ENCODE results near the gene MRPL52. TPM values are rescaled to one million over a fixed set of nuclear protein-coding genes. Genes with fewer than 3 reads are reported as not detected.
"Not testable (repeated sequence)": the region's sequence is repeated elsewhere in the genome, so short reads cannot be mapped to it uniquely, and the experiment has no call there.

The MRPL52 gene
- total RNA-seq, 2 donors from 2014 or later = 192 to 204 TPM

GRCh38 chr14:22854963-22855724 lies 25.5 kb downstream of the MRPL52 start:
- no peaks in the 10 kb centered on the region for H3K36me3 ChIP-seq (ENCODE audit: control insufficient read depth, insufficient read depth, low read length)
- Mint-ChIP-seq H3K4me3 (no peak overlapping the region), H3K27ac (no peak overlapping the region), H3K9me3 (peaks cover 3% of the 10 kb centered on the region), H3K4me1 (peaks cover 10% of the 10 kb centered on the region), H3K27me3 (ENCODE audit: insufficient read depth) (no peaks in the 10 kb centered on the region), H3K36me3 (ENCODE audit: low read depth) (no peaks in the 10 kb centered on the region)
- H3K27ac ChIP-seq (ENCODE audit: low read depth, low read length) = no peak overlapping the region
- H3K4me1 ChIP-seq (ENCODE audit: control insufficient read depth, insufficient read depth, low read length) = peaks cover 3% of the 10 kb centered on the region
- H3K4me3 ChIP-seq (ENCODE audit: low read length) = no peak overlapping the region
- H3K27me3 ChIP-seq (ENCODE audit: control insufficient read depth, insufficient read depth, low read length, poor library complexity, severe bottlenecking) = no peaks in the 10 kb centered on the region
- no peak for TF ChIP-seq CTCF (conservative IDR thresholded peaks at IDR 0.05)
- peaks cover 9% of the 10 kb centered on the region for H3K9me3 ChIP-seq (ENCODE audit: control insufficient read depth, low read length)
- DNase-seq = no peak
- H3K9ac ChIP-seq (ENCODE audit: extremely low read depth, low read length, poor library complexity, severe bottlenecking) = no peak overlapping the region
- 92 to 98% methylated on average over 7 to 8 of the region's 8 CpGs for WGBS, 2 experiments (ENCODE audit: insufficient coverage in 1 of 2, insufficient read length in 1 of 2)

- Histone ChIP-seq H3K36me3 (ENCODE audit: control insufficient read depth, insufficient read depth, low read length) (no peaks in the 10 kb centered on the region), H3K9me3 (ENCODE audit: control insufficient read depth, low read length) (peaks cover 9% of the 10 kb centered on the region), H3K27ac (ENCODE audit: low read depth, low read length) (no peak overlapping the region), H3K4me1 (ENCODE audit: control insufficient read depth, insufficient read depth, low read length) (peaks cover 3% of the 10 kb centered on the region), H3K27me3 (ENCODE audit: control insufficient read depth, insufficient read depth, low read length, poor library complexity, severe bottlenecking) (no peaks in the 10 kb centered on the region), H3K4me3 (ENCODE audit: low read length) (no peak overlapping the region), H3K9ac (ENCODE audit: extremely low read depth, low read length, poor library complexity, severe bottlenecking) (no peak overlapping the region)
- H3K27me3 Mint-ChIP-seq (ENCODE audit: insufficient read depth) = no peaks in the 10 kb centered on the region
- H3K36me3 Mint-ChIP-seq (ENCODE audit: low read depth) = no peaks in the 10 kb centered on the region
- H3K9me3 Mint-ChIP-seq = peaks cover 3% of the 10 kb centered on the region
- no peak for DNase-seq
- H3K4me1 Mint-ChIP-seq = peaks cover 10% of the 10 kb centered on the region
- WGBS, 2 experiments (ENCODE audit: insufficient coverage in 1 of 2, insufficient read length in 1 of 2) = 91 to 94% methylated on average over 3 of the region's 5 CpGs
- no peak overlapping the region for H3K27ac Mint-ChIP-seq
- no peak overlapping the region for H3K4me3 Mint-ChIP-seq
- TF ChIP-seq CTCF (conservative IDR thresholded peaks at IDR 0.05) = no peak
Measured at GRCh38 chr14:22856428-22856827, 26.7 kb downstream of the MRPL52 start.

- H3K4me3 ChIP-seq (ENCODE audit: low read length); H3K36me3 Mint-ChIP-seq (ENCODE audit: low read depth); H3K9me3 ChIP-seq (ENCODE audit: control insufficient read depth, low read length); H3K27ac Mint-ChIP-seq; H3K9me3 Mint-ChIP-seq; H3K27ac ChIP-seq (ENCODE audit: low read depth, low read length); DNase-seq; H3K36me3 ChIP-seq (ENCODE audit: control insufficient read depth, insufficient read depth, low read length); H3K4me1 Mint-ChIP-seq; H3K27me3 ChIP-seq (ENCODE audit: control insufficient read depth, insufficient read depth, low read length, poor library complexity, severe bottlenecking); H3K4me1 ChIP-seq (ENCODE audit: control insufficient read depth, insufficient read depth, low read length); H3K4me3 Mint-ChIP-seq; H3K9ac ChIP-seq (ENCODE audit: extremely low read depth, low read length, poor library complexity, severe bottlenecking); H3K27me3 Mint-ChIP-seq (ENCODE audit: insufficient read depth): not testable (repeated sequence)
- 91 to 98% methylated on average over 3 of the region's 3 CpGs for WGBS, 2 experiments (ENCODE audit: insufficient coverage in 1 of 2, insufficient read length in 1 of 2)
Measured at GRCh38 chr14:22860377-22860776, 30.7 kb downstream of the MRPL52 start.

- Histone ChIP-seq H3K27me3 (ENCODE audit: control insufficient read depth, insufficient read depth, low read length, poor library complexity, severe bottlenecking) (no peaks in the 10 kb centered on the region), H3K4me1 (ENCODE audit: control insufficient read depth, insufficient read depth, low read length) (no peaks in the 10 kb centered on the region), H3K4me3 (ENCODE audit: low read length) (no peak overlapping the region), H3K36me3 (ENCODE audit: control insufficient read depth, insufficient read depth, low read length) (no peaks in the 10 kb centered on the region), H3K9ac (ENCODE audit: extremely low read depth, low read length, poor library complexity, severe bottlenecking) (no peak overlapping the region), H3K9me3 (ENCODE audit: control insufficient read depth, low read length) (peaks cover 9% of the 10 kb centered on the region), H3K27ac (ENCODE audit: low read depth, low read length) (no peak overlapping the region)
- Mint-ChIP-seq H3K9me3 (peaks cover 3% of the 10 kb centered on the region), H3K4me1 (peaks cover 2% of the 10 kb centered on the region), H3K27me3 (ENCODE audit: insufficient read depth) (no peaks in the 10 kb centered on the region), H3K27ac (no peak overlapping the region), H3K36me3 (ENCODE audit: low read depth) (no peaks in the 10 kb centered on the region), H3K4me3 (no peak overlapping the region)
- no peak for TF ChIP-seq CTCF (conservative IDR thresholded peaks at IDR 0.05)
- DNase-seq = no peak
Measured at GRCh38 chr14:22861651-22862050, 32.0 kb downstream of the MRPL52 start.
